Measurements from ENCODE around the gene ANKS1B.

ANKS1B gene

GRCh38 chr12:98873776-98874175 is 1111.0 kb downstream of the ANKS1B start:
- H3K9me3 ChIP-seq, result no peaks in the 10 kb centered on the region
- H3K4me3 ChIP-seq (ENCODE audit: low read depth, low read length), result no peak overlapping the region
- DNase-seq, result no peak
- H3K36me3 ChIP-seq, result no peaks in the 10 kb centered on the region
- peaks cover 5% of the 10 kb centered on the region for H3K27me3 ChIP-seq
- no peaks in the 10 kb centered on the region for H3K4me1 ChIP-seq
- TF ChIP-seq, protein P1, sequence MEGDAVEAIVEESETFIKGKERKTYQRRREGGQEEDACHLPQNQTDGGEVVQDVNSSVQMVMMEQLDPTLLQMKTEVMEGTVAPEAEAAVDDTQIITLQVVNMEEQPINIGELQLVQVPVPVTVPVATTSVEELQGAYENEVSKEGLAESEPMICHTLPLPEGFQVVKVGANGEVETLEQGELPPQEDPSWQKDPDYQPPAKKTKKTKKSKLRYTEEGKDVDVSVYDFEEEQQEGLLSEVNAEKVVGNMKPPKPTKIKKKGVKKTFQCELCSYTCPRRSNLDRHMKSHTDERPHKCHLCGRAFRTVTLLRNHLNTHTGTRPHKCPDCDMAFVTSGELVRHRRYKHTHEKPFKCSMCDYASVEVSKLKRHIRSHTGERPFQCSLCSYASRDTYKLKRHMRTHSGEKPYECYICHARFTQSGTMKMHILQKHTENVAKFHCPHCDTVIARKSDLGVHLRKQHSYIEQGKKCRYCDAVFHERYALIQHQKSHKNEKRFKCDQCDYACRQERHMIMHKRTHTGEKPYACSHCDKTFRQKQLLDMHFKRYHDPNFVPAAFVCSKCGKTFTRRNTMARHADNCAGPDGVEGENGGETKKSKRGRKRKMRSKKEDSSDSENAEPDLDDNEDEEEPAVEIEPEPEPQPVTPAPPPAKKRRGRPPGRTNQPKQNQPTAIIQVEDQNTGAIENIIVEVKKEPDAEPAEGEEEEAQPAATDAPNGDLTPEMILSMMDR (IDR thresholded peaks at IDR 0.05; ENCODE audit: low read depth, low read length), result no peak

GRCh38 chr12:98870504-98870903 is 1114.2 kb downstream of the ANKS1B start:
- Histone ChIP-seq H3K4me3 (ENCODE audit: low read depth, low read length) (no peak overlapping the region), H3K27me3 (peaks cover 11% of the 10 kb centered on the region), H3K4me1 (no peaks in the 10 kb centered on the region), H3K36me3 (no peaks in the 10 kb centered on the region), H3K9me3 (no peaks in the 10 kb centered on the region)
- no peak for DNase-seq
- TF ChIP-seq, protein P1 (IDR thresholded peaks at IDR 0.05; ENCODE audit: low read depth, low read length), result no peak

- no peak for DNase-seq
- H3K9me3 ChIP-seq, result no peaks in the 10 kb centered on the region
- H3K4me3 ChIP-seq (ENCODE audit: low read depth, low read length), result no peak overlapping the region
- H3K36me3 ChIP-seq, result no peaks in the 10 kb centered on the region
- H3K4me1 ChIP-seq, result no peaks in the 10 kb centered on the region
- TF ChIP-seq, protein P1 (IDR thresholded peaks at IDR 0.05; ENCODE audit: low read depth, low read length), result no peak
- H3K27me3 ChIP-seq, result peaks cover 11% of the 10 kb centered on the region
These were observed 1114.7 kb downstream of the ANKS1B start for GRCh38 chr12:98869886-98870503.

DNA sequence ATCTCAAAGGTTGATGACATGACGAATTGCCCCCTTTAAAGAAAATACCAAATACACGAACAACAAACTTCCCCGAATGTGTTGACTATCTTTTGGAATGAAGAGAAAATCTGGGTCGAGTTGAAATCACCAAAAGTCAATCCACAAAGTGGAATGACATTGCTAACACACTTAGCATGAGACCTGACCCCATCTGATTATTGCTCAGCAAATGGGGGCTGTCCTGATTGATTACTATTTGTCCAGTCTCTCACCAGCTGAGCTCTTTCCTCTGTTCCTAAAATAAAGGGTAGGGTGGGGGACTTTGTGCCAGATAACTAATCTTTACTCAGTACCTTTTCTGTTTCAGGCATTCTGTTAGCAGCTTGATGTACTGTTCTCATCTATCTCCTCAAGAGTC is 1116.2 kb downstream of the ANKS1B start:
- H3K4me3 ChIP-seq (ENCODE audit: low read depth, low read length), result no peak overlapping the region
- DNase-seq, result no peak
- TF ChIP-seq, protein P1 (IDR thresholded peaks at IDR 0.05; ENCODE audit: low read depth, low read length), result no peak
- no peaks in the 10 kb centered on the region for H3K9me3 ChIP-seq
- no peaks in the 10 kb centered on the region for H3K4me1 ChIP-seq
- no peaks in the 10 kb centered on the region for H3K36me3 ChIP-seq
- H3K27me3 ChIP-seq, result peaks cover 11% of the 10 kb centered on the region

DNA sequence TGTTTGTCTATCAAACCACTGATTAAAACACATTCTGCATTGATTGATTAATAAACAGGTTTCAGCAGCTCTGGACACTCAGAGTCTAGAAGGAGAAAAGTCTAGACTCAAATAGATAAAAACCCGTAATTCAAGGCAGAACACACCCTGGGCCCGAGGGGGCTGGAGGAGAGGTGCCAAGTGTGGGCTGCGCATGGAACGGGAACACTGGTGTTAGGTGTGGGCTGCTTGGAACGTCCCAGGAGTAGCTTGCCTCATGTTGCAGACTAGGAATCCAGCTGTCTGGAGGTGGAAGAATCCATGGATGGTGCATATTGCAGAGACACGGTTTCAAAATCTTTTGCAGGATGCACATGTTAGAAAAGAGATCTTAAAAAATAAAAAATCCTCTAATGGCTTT is 1116.7 kb downstream of the ANKS1B start:
- TF ChIP-seq, protein P1 (IDR thresholded peaks at IDR 0.05; ENCODE audit: low read depth, low read length), result no peak
- Histone ChIP-seq H3K4me1 (no peaks in the 10 kb centered on the region), H3K9me3 (no peaks in the 10 kb centered on the region), H3K36me3 (no peaks in the 10 kb centered on the region), H3K4me3 (ENCODE audit: low read depth, low read length) (no peak overlapping the region), H3K27me3 (peaks cover 11% of the 10 kb centered on the region)
- DNase-seq, result no peak

- no peaks in the 10 kb centered on the region for H3K36me3 ChIP-seq
- no peaks in the 10 kb centered on the region for H3K4me1 ChIP-seq
- peaks cover 7% of the 10 kb centered on the region; the same call in 1 of the 2 replicates for H3K27me3 ChIP-seq
- H3K4me3 ChIP-seq (ENCODE audit: low read depth, low read length), result no peak overlapping the region
- no peak for DNase-seq
- TF ChIP-seq, protein P1 (IDR thresholded peaks at IDR 0.05; ENCODE audit: low read depth, low read length), result no peak
- no peaks in the 10 kb centered on the region for H3K9me3 ChIP-seq
These were observed 1120.4 kb downstream of the ANKS1B start for GRCh38 chr12:98864363-98864762.
